HG03025 (cell line): Measurements from ENCODE around the gene GARS1.

Source experiments
- ATAC-seq: cut with Tn5 transposase; IDR thresholded peaks from one replicate; pipeline ENCODE4 v1.9.1; 2021; ENCODE audit warnings: mild to moderate bottlenecking, moderate library complexity; ENCODE audit not compliant: unreplicated experiment, low FRiP score

Gene GARS1

GRCh38 chr7:30674420-30674819 is 79.7 kb downstream of the GARS1 start:
- ATAC-seq: no peak

- ATAC-seq: no peak
Observed at GRCh38 chr7:30674876-30675275, 80.2 kb downstream of the GARS1 start.

- no peak for ATAC-seq
Observed at GRCh38 chr7:30678805-30679204, 84.1 kb downstream of the GARS1 start.

GRCh38 chr7:30679664-30680063 is 85.0 kb downstream of the GARS1 start:
- no peak for ATAC-seq

- ATAC-seq: no peak
Observed at GRCh38 chr7:30681331-30681797, 86.7 kb downstream of the GARS1 start.

- ATAC-seq: no peak
Observed at GRCh38 chr7:30681815-30682211, 87.1 kb downstream of the GARS1 start.

- ATAC-seq: no peak
Observed at GRCh38 chr7:30682212-30683083, 87.8 kb downstream of the GARS1 start, which contains the start of gene CRHR2. Gene CRHR2, minus strand, starts transcription at chr7:30682456. Its CDS starts 176 bp downstream, at chr7:30682280.

- no peak for ATAC-seq
Observed at GRCh38 chr7:30683306-30683705, 88.6 kb downstream of the GARS1 start.
